HG02642 (cell line): ENCODE measurements around the gene GPC3.
"Not testable (repeated sequence)": the region's sequence is repeated elsewhere in the genome, so short reads cannot be mapped to it uniquely, and the experiment has no call there.

Experiments used
- ATAC-seq: cut with Tn5 transposase; IDR thresholded peaks from one replicate; pipeline ENCODE4 v1.9.1; 2021; ENCODE audit warnings: mild to moderate bottlenecking; ENCODE audit not compliant: unreplicated experiment, poor library complexity

Gene GPC3

GRCh38 chrX:133999031-133999705 lies 13.8 kb upstream of the GPC3 start:
- no peak for ATAC-seq

GRCh38 chrX:133995759-133996158 lies 10.4 kb upstream of the GPC3 start:
- ATAC-seq, result no peak

- ATAC-seq, result no peak
These were observed 9.2 kb upstream of the GPC3 start for GRCh38 chrX:133994576-133994975.

DNA sequence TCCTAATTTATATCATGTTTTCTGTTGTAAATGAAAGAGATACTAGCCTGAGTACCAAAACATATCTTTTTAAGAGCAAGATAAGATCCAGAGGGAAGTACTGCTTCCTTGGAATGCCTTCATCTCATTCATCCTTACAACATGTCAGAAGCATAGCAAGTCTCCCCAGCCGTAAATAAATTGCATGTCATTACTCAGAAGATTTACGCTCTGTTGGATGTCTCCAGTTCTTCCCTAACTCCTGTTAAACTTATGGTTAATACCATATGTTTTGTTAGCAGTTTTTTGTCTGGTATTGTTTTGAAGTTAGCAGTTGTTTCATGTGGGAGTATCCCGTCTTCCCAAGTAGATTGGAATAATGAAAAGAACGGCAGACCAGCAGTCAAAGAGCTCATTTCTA lies 7.5 kb upstream of the GPC3 start:
- ATAC-seq, result no peak

GRCh38 chrX:133991814-133992213 lies 6.4 kb upstream of the GPC3 start:
- ATAC-seq, result no peak

DNA sequence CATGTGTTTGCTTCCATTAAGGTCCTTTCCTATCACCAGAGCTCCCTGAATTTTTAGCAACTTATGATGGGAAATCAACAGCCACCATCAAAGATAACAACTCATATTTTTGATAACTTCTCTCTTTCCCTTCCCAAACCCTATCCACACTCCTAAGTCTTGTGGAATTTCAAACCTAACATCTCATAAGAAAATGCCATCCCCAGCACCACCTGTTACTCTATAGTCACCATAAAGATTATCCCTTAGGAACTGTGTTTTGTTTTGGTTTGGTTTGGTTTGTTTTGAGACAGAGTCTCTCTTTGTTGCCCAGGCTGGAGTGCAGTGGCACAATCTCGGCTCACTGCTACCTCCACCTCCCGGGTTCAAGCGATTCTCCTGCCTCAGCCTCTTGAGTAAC lies 5.7 kb upstream of the GPC3 start:
- not testable (repeated sequence) for ATAC-seq

GRCh38 chrX:133989993-133990392 lies 4.6 kb upstream of the GPC3 start:
- no peak for ATAC-seq

- ATAC-seq, result no peak
These were observed 4.1 kb upstream of the GPC3 start for GRCh38 chrX:133989490-133989889.

- ATAC-seq, result no peak
These were observed 2.6 kb upstream of the GPC3 start for GRCh38 chrX:133988010-133988409.

DNA sequence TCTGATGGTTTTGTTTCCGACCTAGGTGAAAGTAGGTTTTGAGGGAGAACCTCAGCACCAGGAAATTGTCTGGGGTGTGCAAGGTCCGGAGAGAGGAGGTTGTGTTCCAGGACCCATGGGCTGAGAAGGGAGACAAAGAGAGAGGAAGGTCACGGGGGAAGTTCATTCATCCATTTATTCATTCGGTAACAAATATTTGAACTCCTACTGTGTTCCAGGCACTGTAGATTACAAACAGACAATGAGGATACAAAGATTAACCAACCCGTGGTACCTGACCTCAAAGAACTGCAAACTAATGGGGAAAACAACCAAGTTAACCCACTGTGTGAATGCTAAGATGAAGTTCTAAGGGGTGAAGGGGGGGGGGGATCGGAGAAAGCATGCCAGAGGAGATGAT lies 1.8 kb upstream of the GPC3 start:
- no peak for ATAC-seq

- ATAC-seq, result no peak
These were observed 731 bp upstream of the GPC3 start for GRCh38 chrX:133985967-133986683.

- ATAC-seq, result no peak
These were observed 584 bp downstream of the GPC3 start for GRCh38 chrX:133984857-133985163.

- no peak for ATAC-seq
These were observed 1.2 kb downstream of the GPC3 start for GRCh38 chrX:133983974-133984845.

- ATAC-seq, result no peak
These were observed 2.0 kb downstream of the GPC3 start for GRCh38 chrX:133983256-133983973.

- ATAC-seq, result no peak
These were observed 3.5 kb downstream of the GPC3 start for GRCh38 chrX:133981924-133982323.

DNA sequence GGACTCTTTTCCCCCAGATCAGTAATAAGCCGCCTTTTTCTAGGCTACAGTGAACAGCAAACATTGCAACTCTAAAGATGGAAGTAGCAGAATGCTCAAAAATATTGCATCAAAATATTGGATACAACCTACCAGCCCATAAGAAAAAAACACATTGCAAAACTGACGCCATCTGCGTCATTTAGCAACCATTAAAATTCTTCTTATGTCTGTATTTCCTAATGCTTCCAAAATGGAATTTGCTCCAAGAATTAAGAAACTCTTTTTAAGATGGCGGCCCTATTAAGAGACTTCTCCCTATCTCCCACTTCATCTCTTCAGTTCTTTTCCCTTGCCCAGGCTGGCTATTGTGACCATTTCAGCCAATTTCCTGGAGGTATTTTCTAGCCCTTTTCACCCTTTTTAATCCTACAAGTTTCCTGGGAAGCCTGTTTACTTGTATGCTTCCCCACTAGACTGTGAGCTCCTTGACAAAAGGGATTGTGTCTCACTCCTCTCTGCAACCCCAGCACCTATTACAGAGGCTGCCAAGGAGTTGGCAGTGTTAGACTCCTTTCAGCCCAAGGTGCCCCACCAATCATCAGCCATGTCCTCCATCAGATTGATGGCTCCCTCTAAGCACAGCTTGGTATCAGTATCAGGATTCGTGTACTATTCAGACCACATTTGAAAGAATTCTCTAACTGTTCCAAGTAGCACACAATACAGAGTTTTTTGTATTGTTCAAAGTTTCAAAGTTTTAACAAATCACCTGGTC lies 4.4 kb downstream of the GPC3 start:
- no peak for ATAC-seq

DNA sequence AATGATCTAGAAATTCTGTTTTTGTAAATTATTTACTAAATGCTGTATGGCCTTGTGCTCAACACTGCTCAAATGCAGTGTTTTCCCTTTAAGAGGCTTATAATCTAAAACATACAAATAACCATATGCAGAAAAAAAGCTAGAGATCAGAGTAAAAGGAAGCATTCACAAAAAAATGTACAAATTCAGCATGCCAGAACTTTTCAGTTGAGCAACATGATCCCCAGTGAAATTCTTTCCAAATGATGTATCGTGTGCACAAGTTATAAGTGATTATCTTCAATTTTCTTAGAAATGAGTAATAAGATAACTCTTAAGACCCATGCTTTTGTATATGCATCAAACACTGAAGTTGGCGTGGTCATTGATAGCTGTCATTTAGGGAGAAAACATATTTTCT lies 5.0 kb downstream of the GPC3 start:
- ATAC-seq, result no peak

DNA sequence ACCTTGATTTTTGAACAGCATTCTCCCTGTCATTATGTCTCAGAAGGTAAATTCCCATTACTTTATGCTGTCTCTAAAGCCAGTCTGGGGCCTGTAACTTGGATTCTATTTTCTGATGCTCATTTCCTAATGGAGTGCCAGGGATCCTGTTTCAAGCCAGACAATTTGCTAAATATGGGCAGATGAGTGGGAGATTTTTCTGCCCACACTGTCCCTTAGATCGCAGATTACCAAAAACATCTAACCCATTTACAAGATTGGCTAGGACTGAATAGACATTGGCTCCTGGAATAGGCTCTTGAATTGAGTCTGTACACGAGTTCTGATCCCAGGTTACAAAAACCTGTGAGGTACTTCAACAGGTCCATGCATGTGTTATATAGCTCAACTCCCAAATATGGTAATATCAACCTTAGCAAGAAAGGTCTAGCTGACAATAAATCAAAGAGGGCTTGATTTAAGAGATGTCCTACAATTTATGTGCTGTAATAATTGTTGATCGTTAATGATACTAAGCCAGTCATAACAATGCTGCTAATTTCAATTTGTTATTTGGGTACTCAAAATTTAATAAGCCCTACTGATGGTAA lies 5.7 kb downstream of the GPC3 start:
- ATAC-seq, result no peak

GRCh38 chrX:133973704-133974103 lies 11.7 kb downstream of the GPC3 start:
- ATAC-seq, result no peak

DNA sequence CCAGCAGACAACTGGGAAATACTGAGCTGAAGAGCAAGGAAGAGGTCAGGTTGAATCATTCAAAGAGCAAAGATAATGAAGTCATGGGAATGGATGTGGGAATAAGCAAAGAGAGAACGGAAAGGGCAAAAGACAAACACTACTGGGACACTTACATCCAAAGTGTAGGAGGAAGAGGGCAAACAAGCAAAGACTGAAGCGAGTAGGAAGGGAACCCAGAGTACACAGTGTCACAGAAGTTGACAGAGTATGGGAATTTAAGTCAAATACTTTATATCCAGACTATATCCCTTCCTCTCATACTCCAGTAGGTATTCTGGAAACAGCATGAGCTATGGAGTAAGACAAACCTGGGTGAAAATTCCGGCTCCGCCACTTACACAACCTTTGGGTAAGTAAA lies 12.5 kb downstream of the GPC3 start:
- ATAC-seq, result no peak
